SK-N-SH (cell line): ENCODE measurements around the gene FAM217A. TPM values are rescaled to one million over a fixed set of nuclear protein-coding genes. Genes with fewer than 3 reads are reported as not detected.

ENCODE experiments used
- polyA plus RNA-seq, 3 experiments: library from polyadenylated mRNA; depleted of rRNA; stranded (reverse); fragments of >200 nt; gene quantifications; 2 replicates each; pipeline ENCODE4 v1.2.3, GENCODE V29; 2012

The FAM217A gene
- polyA plus RNA-seq, 1 of the 3 experiments (the other 2 are of a cell fraction): not detected

Other genes starting within 250 kb of the FAM217A start
- 12.9 and 13.8 TPM in 2 replicates for gene FAM50B, start 229.8 kb downstream of the FAM217A start, polyA plus RNA-seq (2012; rRNA removed)
- gene ECI2, start 56.4 kb upstream of the FAM217A start, polyA plus RNA-seq (2012; rRNA removed): 43.7 and 45.1 TPM in 2 replicates